K562 (cell line): ENCODE results near the gene BZW2. TPM values are rescaled to one million over a fixed set of nuclear protein-coding genes. Genes with fewer than 3 reads are reported as not detected.

Experiments
- ARID3A ChIP-seq: IDR thresholded peaks from 2 replicates; pipeline ENCODE4 v1.6.1; 2012; ENCODE audit warnings: low read depth, low read length, improper control_type of control experiment, borderline replicate concordance
- CBX3 ChIP-seq, 2 experiments: IDR thresholded peaks; 1 replicate in 1 of 2; 2 replicates in 1 of 2; pipeline ENCODE4 v1.6.1; 2012; ENCODE audit warnings: inconsistent platforms in 2 of 2, low read length in 2 of 2, borderline replicate concordance in 1 of 2, control low read depth in 1 of 2
- DACH1 ChIP-seq: fragments of 450-650 bp; IDR thresholded peaks from 2 replicates; pipeline ENCODE4 v1.6.1; 2018; ENCODE audit not compliant: partially characterized antibody
- DPF2 ChIP-seq: fragments of 450-650 bp; IDR thresholded peaks from 2 replicates; pipeline ENCODE4 v1.6.1; 2016
- E2F6 ChIP-seq, 2 experiments: IDR thresholded peaks; 2 replicates each; pipeline ENCODE4 v1.6.1; 2011; ENCODE audit warnings: borderline replicate concordance in 1 of 2, control low read depth in 1 of 2, low read depth in 1 of 2, low read length in 1 of 2, mild to moderate bottlenecking in 1 of 2, mixed read lengths in 1 of 2, moderate library complexity in 1 of 2; ENCODE audit not compliant: insufficient read depth in 1 of 2, insufficient read length in 1 of 2, poor library complexity in 1 of 2, severe bottlenecking in 1 of 2; ENCODE audit errors: extremely low read depth in 1 of 2
- HDAC1 ChIP-seq, 2 experiments: fragments of 450-650 bp; IDR thresholded peaks; 2 replicates each; pipeline ENCODE4 v1.6.1; 2016 to 2017; ENCODE audit warnings: inconsistent platforms in 1 of 2, mild to moderate bottlenecking in 1 of 2, moderate library complexity in 1 of 2
- MEIS2 ChIP-seq: fragments of 450-650 bp; IDR thresholded peaks from 2 replicates; pipeline ENCODE4 v1.6.1; 2014; ENCODE audit warnings: mild to moderate bottlenecking; ENCODE audit not compliant: partially characterized antibody
- MTA1 ChIP-seq: fragments of 450-650 bp; IDR thresholded peaks from 2 replicates; pipeline ENCODE4 v1.6.1; 2017; ENCODE audit warnings: borderline replicate concordance
- MTA3 ChIP-seq: fragments of 450-650 bp; formaldehyde crosslinking; IDR thresholded peaks from 2 replicates; pipeline ENCODE4 v1.6.1; 2017; ENCODE audit warnings: mild to moderate bottlenecking, borderline replicate concordance
- NBN ChIP-seq: fragments of 450-650 bp; IDR thresholded peaks from 2 replicates; pipeline ENCODE4 v1.6.1; 2016; ENCODE audit warnings: low read depth, mild to moderate bottlenecking
- NEUROD1 ChIP-seq: fragments of 150-350 bp; IDR thresholded peaks from 2 replicates; pipeline ENCODE4 v1.6.1; 2014; ENCODE audit warnings: borderline replicate concordance, low read length, low read depth; ENCODE audit not compliant: partially characterized antibody
- RBBP5 ChIP-seq: fragments of 200-600 bp; sonication (generic); IDR thresholded peaks from 2 replicates; pipeline ENCODE4 v1.6.1; 2012; ENCODE audit warnings: borderline replicate concordance, mild to moderate bottlenecking, low read length, control low read depth, inconsistent platforms; ENCODE audit not compliant: insufficient read depth, poor library complexity, severe bottlenecking
- RBM15 ChIP-seq: fragments of 200-400 bp; formaldehyde crosslinking; IDR thresholded peaks from 2 replicates; pipeline ENCODE4 v1.6.1; 2018; ENCODE audit warnings: mild to moderate bottlenecking, low read length, moderate library complexity; ENCODE audit not compliant: insufficient read depth
- SAP30 ChIP-seq: fragments of 200-600 bp; sonication (generic); IDR thresholded peaks from 2 replicates; pipeline ENCODE4 v1.6.1; 2012; ENCODE audit warnings: borderline replicate concordance, low read depth, mild to moderate bottlenecking, moderate library complexity, low read length, control low read depth, inconsistent platforms; ENCODE audit not compliant: insufficient read depth, poor library complexity, severe bottlenecking
- SIN3A ChIP-seq, 2 experiments: fragments of 150-350 bp in 1 of 2; IDR thresholded peaks; 2 replicates each; pipeline ENCODE4 v1.6.1; 2011 to 2016; ENCODE audit warnings: borderline replicate concordance in 2 of 2, low read depth in 2 of 2, low read length in 2 of 2, mild to moderate bottlenecking in 2 of 2, moderate library complexity in 2 of 2; ENCODE audit not compliant: control insufficient read depth in 1 of 2
- SMARCA4 ChIP-seq: fragments of 450-650 bp; IDR thresholded peaks from 2 replicates; pipeline ENCODE4 v1.6.1; 2016
- SRF ChIP-seq, 2 experiments: fragments of 250-450, 450-650 bp in 1 of 2; sonication (Bioruptor Pico) in 1 of 2; sonication (generic) in 1 of 2; formaldehyde crosslinking; IDR thresholded peaks; 2 replicates each; pipeline versions ENCODE4 v1.5.0 to v1.5.1; 2020 to 2022; ENCODE audit warnings: mild to moderate bottlenecking in 1 of 2, missing genetic modification reagents in 1 of 2
- ZEB2 ChIP-seq: fragments of 450-650 bp; IDR thresholded peaks from 2 replicates; pipeline ENCODE4 v1.6.1; 2016
- ZNF316 ChIP-seq: fragments of 450-650 bp; IDR thresholded peaks from 2 replicates; pipeline ENCODE4 v1.6.1; 2016
- polyA plus RNA-seq, 8 experiments: library from polyadenylated mRNA; depleted of rRNA in 4 of 8; stranded (reverse) in 5 of 8; unstranded in 3 of 8; fragments of >200 nt; fragmentation: Nextera tagmentation in 2 of 8; fragmentation: Illumina TruSeq in 1 of 8; extraction: Ambion mirVana in 2 of 8; extraction: Trizol in 1 of 8; gene quantifications; 2 replicates each; pipeline versions ENCODE4 v1.2.1 to v1.2.3, GENCODE V29; 2011 to 2014; ENCODE audit warnings: inconsistent platforms in 1 of 8, missing spikeins in 1 of 8
- total RNA-seq, 7 experiments: library from RNA; depleted of rRNA in 6 of 7; stranded (reverse); fragments of >200 nt in 6 of 7; fragmentation: Illumina TruSeq in 2 of 7; extraction: Trizol in 2 of 7; gene quantifications; 2 replicates each; pipeline versions ENCODE4 v1.2.1 to v1.2.3, GENCODE V29; 2011 to 2021; ENCODE audit warnings: low replicate concordance in 1 of 7
- TF ChIP-seq, protein P1 (sequence below), 2 experiments: fragments of 150-350 bp in 1 of 2; IDR thresholded peaks; 2 replicates each; pipeline ENCODE4 v1.6.1; 2012 to 2016; ENCODE audit warnings: low read depth in 2 of 2, low read length in 2 of 2, mild to moderate bottlenecking in 1 of 2, moderate library complexity in 1 of 2

Gene BZW2
- total and polyA plus RNA-seq, 9 of the 15 experiments (the other 6 are each of a cell fraction or from before 2014, with no cell fraction given): 140 to 316 (median 173) TPM

GRCh38 chr7:16739863-16740622, 94.1 kb downstream of the BZW2 start (continued):
- TF ChIP-seq, protein P1, sequence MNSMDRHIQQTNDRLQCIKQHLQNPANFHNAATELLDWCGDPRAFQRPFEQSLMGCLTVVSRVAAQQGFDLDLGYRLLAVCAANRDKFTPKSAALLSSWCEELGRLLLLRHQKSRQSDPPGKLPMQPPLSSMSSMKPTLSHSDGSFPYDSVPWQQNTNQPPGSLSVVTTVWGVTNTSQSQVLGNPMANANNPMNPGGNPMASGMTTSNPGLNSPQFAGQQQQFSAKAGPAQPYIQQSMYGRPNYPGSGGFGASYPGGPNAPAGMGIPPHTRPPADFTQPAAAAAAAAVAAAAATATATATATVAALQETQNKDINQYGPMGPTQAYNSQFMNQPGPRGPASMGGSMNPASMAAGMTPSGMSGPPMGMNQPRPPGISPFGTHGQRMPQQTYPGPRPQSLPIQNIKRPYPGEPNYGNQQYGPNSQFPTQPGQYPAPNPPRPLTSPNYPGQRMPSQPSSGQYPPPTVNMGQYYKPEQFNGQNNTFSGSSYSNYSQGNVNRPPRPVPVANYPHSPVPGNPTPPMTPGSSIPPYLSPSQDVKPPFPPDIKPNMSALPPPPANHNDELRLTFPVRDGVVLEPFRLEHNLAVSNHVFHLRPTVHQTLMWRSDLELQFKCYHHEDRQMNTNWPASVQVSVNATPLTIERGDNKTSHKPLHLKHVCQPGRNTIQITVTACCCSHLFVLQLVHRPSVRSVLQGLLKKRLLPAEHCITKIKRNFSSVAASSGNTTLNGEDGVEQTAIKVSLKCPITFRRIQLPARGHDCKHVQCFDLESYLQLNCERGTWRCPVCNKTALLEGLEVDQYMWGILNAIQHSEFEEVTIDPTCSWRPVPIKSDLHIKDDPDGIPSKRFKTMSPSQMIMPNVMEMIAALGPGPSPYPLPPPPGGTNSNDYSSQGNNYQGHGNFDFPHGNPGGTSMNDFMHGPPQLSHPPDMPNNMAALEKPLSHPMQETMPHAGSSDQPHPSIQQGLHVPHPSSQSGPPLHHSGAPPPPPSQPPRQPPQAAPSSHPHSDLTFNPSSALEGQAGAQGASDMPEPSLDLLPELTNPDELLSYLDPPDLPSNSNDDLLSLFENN (IDR thresholded peaks at IDR 0.05; ENCODE audit: low read depth in 2 of 2, low read length in 2 of 2): peak in 1 of 2 experiments; percentile 84; a peak in 2 of 4 replicates
- peak; percentile 99 for TF ChIP-seq DPF2
- TF ChIP-seq RBBP5: no peak
- peak; percentile 91 for TF ChIP-seq NBN
- 0 out of 4 replicates have a peak, but pooled peaks of 1 of the 2 experiments have one; percentile 19 for TF ChIP-seq SIN3A (IDR thresholded peaks at IDR 0.05; ENCODE audit: borderline replicate concordance in 2 of 2, control insufficient read depth in 1 of 2, low read depth in 2 of 2, low read length in 2 of 2)
- no peak for TF ChIP-seq RBM15
- TF ChIP-seq SAP30: no peak
- TF ChIP-seq MEIS2: peak; percentile 91
- TF ChIP-seq MTA3: 0 out of 2 replicates have a peak, but pooled peaks have one; percentile 63
- peak; percentile 68; the same call in 1 of the 2 replicates for TF ChIP-seq MTA1
- TF ChIP-seq DACH1: peak; percentile 76
- TF ChIP-seq ZNF316: peak; percentile 88
- peak in 1 of 2 experiments; percentile 81; a peak in 2 of 4 replicates for TF ChIP-seq HDAC1 (IDR thresholded peaks at IDR 0.05)
- TF ChIP-seq SMARCA4: peak; percentile 98
- TF ChIP-seq CBX3 (IDR thresholded peaks at IDR 0.05; ENCODE audit: borderline replicate concordance in 1 of 2, low read length in 2 of 2): peak in 1 of 2 experiments; percentile 96; a peak in 2 of 3 replicates
- peak in 1 of 2 experiments; percentile 38; a peak in 1 of 4 replicates for TF ChIP-seq SRF (CRISPR knock-in tag; IDR thresholded peaks at IDR 0.05)
- TF ChIP-seq ARID3A: peak; percentile 95
- peak; percentile 29 to 54 for TF ChIP-seq E2F6 (IDR thresholded peaks at IDR 0.05; ENCODE audit: borderline replicate concordance in 1 of 2, extremely low read depth in 1 of 2, insufficient read depth in 1 of 2, insufficient read length in 1 of 2, low read depth in 1 of 2, low read length in 1 of 2, poor library complexity in 1 of 2, severe bottlenecking in 1 of 2)
- peak; percentile 41; the same call in 1 of the 2 replicates for TF ChIP-seq ZEB2
- TF ChIP-seq NEUROD1: peak; percentile 89
